PC-3 (cell line): Measurements from ENCODE around the gene TRMU.

Experiments
- CTCF ChIP-seq: fragments of 300-600 bp; sonication (generic); conservative IDR thresholded peaks from 2 replicates; pipeline ENCODE4 v1.5.1; 2017; ENCODE audit warnings: antibody characterized with exemption, low read depth, mild to moderate bottlenecking, low read length
- EZH2 ChIP-seq: fragments of 300-600 bp; sonication (generic); IDR thresholded peaks from one replicate; pipeline ENCODE4 v1.6.1; 2017; ENCODE audit warnings: antibody characterized with exemption, mild to moderate bottlenecking, low read length; ENCODE audit not compliant: unreplicated experiment
- EZH2phosphoT487 ChIP-seq: fragments of 300-600 bp; sonication (generic); IDR thresholded peaks from 2 replicates; pipeline ENCODE4 v1.6.1; 2018; ENCODE audit warnings: mild to moderate bottlenecking, antibody characterized with exemption, low read length, borderline replicate concordance

GRCh38 chr22:46402505-46402904, 67.0 kb downstream of the TRMU start:
- TF ChIP-seq CTCF (no peak), EZH2 (no peak), EZH2phosphoT487 (no peak)
